Measurements from ENCODE around the gene SUFU.

The SUFU gene

GRCh38 chr10:102537948-102538347 is 34.2 kb downstream of the SUFU start:
- DNase-seq (ENCODE audit: low read depth in 2 of 2): no peak
- no peak for TF ChIP-seq CTCF (IDR thresholded peaks at IDR 0.05; ENCODE audit: low read depth, low read length)
- no peak overlapping the region for H3K4me3 ChIP-seq (replicated peaks in 1 of 2; ENCODE audit: low read depth in 2 of 2, low read length in 2 of 2)

GRCh38 chr10:102538811-102539210 is 35.0 kb downstream of the SUFU start:
- no peak for TF ChIP-seq CTCF (IDR thresholded peaks at IDR 0.05; ENCODE audit: low read depth, low read length)
- H3K4me3 ChIP-seq (replicated peaks in 1 of 2; ENCODE audit: low read depth in 2 of 2, low read length in 2 of 2): no peak overlapping the region
- no peak for DNase-seq (ENCODE audit: low read depth in 2 of 2)

- peak; percentile 45 for TF ChIP-seq CTCF (IDR thresholded peaks at IDR 0.05; ENCODE audit: low read depth, low read length)
- peak; percentile 34 to 42 for DNase-seq (ENCODE audit: low read depth in 2 of 2)
- H3K4me3 ChIP-seq (replicated peaks in 1 of 2; ENCODE audit: low read depth in 2 of 2, low read length in 2 of 2): no peak overlapping the region
Observed at GRCh38 chr10:102540023-102540422, 36.3 kb downstream of the SUFU start.

- DNase-seq (ENCODE audit: low read depth in 2 of 2): peak in 1 of 2 donors; percentile 75
Observed at GRCh38 chr10:102542800-102543418, 39.1 kb downstream of the SUFU start.

GRCh38 chr10:102545265-102545871 is 41.6 kb downstream of the SUFU start:
- DNase-seq (ENCODE audit: low read depth in 2 of 2): no peak
- H3K4me3 ChIP-seq (replicated peaks in 1 of 2; ENCODE audit: low read depth in 2 of 2, low read length in 2 of 2): no peak overlapping the region
- no peak for TF ChIP-seq CTCF (IDR thresholded peaks at IDR 0.05; ENCODE audit: low read depth, low read length)

More at GRCh38 chr10:102542800-102543418, 39.1 kb downstream of the SUFU start:
- TF ChIP-seq CTCF (IDR thresholded peaks at IDR 0.05; ENCODE audit: low read depth, low read length): no peak
- no peak overlapping the region for H3K4me3 ChIP-seq (replicated peaks in 1 of 2; ENCODE audit: low read depth in 2 of 2, low read length in 2 of 2)

- peak in 1 of 2 donors; percentile 27 for DNase-seq (ENCODE audit: low read depth in 2 of 2)
- TF ChIP-seq CTCF (IDR thresholded peaks at IDR 0.05; ENCODE audit: low read depth, low read length): no peak
- no peak overlapping the region for H3K4me3 ChIP-seq (replicated peaks in 1 of 2; ENCODE audit: low read depth in 2 of 2, low read length in 2 of 2)
Observed at GRCh38 chr10:102545997-102546396, 42.2 kb downstream of the SUFU start.
